GM23338 (cell line): ENCODE results near the gene DUSP10.

ENCODE experiments used
- EZH2 ChIP-seq: fragments of 200-600 bp; sonication (generic); IDR thresholded peaks from one replicate; pipeline ENCODE4 v1.8.0; 2017; ENCODE audit warnings: antibody characterized with exemption, mild to moderate bottlenecking, low read depth; ENCODE audit not compliant: unreplicated experiment
- EZH2phosphoT487 ChIP-seq: fragments of 200-600 bp; sonication (generic); IDR thresholded peaks from one replicate; pipeline ENCODE4 v1.8.1; 2018; ENCODE audit warnings: antibody characterized with exemption; ENCODE audit not compliant: unreplicated experiment
- ZNF331 ChIP-seq: fragments of 250-450 bp; sonication (Bioruptor Pico); IDR thresholded peaks from 2 replicates; pipeline ENCODE4 v1.5.0; 2020; ENCODE audit warnings: low read depth, mild to moderate bottlenecking, moderate library complexity
- TF ChIP-seq, protein P1 (sequence below), 2 experiments: fragments of 200-600 bp in 1 of 2; sonication (generic) in 1 of 2; conservative IDR thresholded peaks; 2 replicates each; pipeline versions ENCODE4 v1.5.1 to v1.6.1; 2016 to 2017; ENCODE audit warnings: antibody characterized with exemption in 2 of 2, low read depth in 2 of 2, mild to moderate bottlenecking in 2 of 2, moderate library complexity in 1 of 2

DNA sequence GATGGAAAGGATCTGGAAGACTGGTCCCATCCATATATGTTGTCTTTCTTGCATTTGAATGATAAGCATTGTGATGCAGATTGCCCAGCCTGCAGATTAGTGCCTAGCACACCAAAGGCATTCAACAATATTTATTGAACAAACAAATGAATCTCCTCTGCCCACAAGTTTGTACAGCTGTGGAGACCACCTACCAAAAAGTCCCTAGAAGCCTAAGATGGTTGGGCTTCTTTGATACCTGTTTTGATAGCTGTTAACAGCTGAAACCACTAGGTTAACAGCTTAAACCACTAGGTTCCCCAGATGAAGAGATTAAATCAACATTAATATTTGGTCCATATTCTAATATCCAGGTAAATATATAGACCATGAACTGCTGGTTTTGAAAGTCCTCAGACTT, 9.8 kb downstream of the DUSP10 start:
- TF ChIP-seq, protein P1, sequence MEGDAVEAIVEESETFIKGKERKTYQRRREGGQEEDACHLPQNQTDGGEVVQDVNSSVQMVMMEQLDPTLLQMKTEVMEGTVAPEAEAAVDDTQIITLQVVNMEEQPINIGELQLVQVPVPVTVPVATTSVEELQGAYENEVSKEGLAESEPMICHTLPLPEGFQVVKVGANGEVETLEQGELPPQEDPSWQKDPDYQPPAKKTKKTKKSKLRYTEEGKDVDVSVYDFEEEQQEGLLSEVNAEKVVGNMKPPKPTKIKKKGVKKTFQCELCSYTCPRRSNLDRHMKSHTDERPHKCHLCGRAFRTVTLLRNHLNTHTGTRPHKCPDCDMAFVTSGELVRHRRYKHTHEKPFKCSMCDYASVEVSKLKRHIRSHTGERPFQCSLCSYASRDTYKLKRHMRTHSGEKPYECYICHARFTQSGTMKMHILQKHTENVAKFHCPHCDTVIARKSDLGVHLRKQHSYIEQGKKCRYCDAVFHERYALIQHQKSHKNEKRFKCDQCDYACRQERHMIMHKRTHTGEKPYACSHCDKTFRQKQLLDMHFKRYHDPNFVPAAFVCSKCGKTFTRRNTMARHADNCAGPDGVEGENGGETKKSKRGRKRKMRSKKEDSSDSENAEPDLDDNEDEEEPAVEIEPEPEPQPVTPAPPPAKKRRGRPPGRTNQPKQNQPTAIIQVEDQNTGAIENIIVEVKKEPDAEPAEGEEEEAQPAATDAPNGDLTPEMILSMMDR (conservative IDR thresholded peaks at IDR 0.05; ENCODE audit: low read depth in 2 of 2), result no peak
- TF ChIP-seq EZH2phosphoT487, result no peak
- TF ChIP-seq EZH2, result no peak
- no peak for TF ChIP-seq ZNF331 (CRISPR knock-in tag)
